Measurements from ENCODE around the gene FES. TPM values are rescaled to one million over a fixed set of nuclear protein-coding genes. Genes with fewer than 3 reads are reported as not detected.
"Not testable (repeated sequence)": the region's sequence is repeated elsewhere in the genome, so short reads cannot be mapped to it uniquely, and the experiment has no call there.

Gene FES
- total RNA-seq, 1 donor from 2014 or later: 3.2 TPM

DNA sequence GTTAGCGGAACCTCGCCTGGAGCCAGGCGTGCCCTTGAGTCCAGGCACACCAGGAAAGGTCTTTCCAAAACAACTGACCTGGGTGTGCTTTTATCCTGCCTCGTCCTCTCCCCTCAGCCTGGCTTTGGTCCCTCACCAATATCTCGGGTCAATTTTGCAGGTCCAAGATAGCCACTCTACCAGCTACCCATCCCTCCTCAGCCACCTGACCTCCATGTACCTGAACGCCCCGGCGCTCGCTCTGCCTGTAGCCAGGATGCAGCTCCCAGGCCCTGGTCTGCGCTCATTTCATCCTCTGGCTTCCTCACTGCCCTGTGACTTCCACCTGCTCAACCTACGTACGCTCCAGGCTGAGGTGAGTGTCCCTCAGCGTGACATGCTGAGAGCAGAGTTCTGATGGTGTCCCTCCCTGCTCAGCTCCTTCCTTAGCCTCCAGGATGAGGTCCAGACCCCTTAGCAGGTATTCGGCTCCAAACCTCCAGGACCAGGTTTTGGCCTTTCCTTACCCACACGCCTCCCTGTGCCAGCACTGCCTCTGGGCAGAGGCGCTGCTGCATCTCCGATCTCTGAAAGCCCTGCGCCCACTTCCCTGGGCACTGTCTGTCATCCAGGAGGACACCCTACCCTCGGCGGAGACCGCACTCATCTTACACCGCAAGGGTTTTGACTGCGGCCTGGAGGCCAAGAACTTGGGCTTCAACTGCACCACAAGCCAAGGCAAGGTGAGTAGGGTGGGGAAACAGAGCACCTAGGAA lies 33.9 kb downstream of the FES start:
- FAIRE-seq (no peak), DNase-seq (ENCODE audit: low read depth) (no peak)
- H3K36me3 ChIP-seq (ENCODE audit: control insufficient read depth, insufficient read depth, low read length): peaks cover 12% of the 10 kb centered on the region
- no peak for TF ChIP-seq CTCF (IDR thresholded peaks at IDR 0.05; ENCODE audit: insufficient read depth, low read length, severe bottlenecking)
- no peak overlapping the region for H3K4me3 ChIP-seq (ENCODE audit: low read depth, low read length)
- H3K27me3 ChIP-seq (ENCODE audit: control insufficient read depth, insufficient read depth, low read length): no peaks in the 10 kb centered on the region

DNA sequence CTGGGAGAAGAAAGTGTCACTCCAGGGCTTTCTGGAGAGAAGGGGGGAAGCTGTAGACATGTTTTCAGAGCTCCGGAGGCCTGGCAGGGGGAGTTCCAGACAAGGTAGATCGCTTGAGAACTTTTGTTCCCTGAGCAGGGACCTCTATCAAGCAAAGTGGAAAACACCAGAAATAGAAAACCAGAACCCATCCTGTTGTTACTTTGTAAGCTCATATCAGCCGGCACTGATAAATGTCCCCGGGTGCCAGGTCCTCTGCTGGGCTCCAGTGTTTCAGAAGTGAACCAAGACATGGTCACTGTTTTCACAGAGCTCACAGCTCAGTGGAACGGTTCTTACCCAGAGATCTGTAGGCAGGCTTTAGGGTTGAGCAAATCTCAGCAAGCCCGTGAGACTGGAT lies 34.5 kb downstream of the FES start:
- FAIRE-seq: no peak
- peaks cover 8% of the 10 kb centered on the region for H3K36me3 ChIP-seq (ENCODE audit: control insufficient read depth, insufficient read depth, low read length)

GRCh38 chr15:90921887-90922286 lies 37.6 kb downstream of the FES start:
- no peak for TF ChIP-seq CTCF (IDR thresholded peaks at IDR 0.05; ENCODE audit: insufficient read depth, low read length, severe bottlenecking)
- DNase-seq (ENCODE audit: low read depth) (no peak), FAIRE-seq (no peak)
- Histone ChIP-seq H3K4me3 (ENCODE audit: low read depth, low read length) (no peak overlapping the region), H3K27me3 (ENCODE audit: control insufficient read depth, insufficient read depth, low read length) (no peaks in the 10 kb centered on the region), H3K36me3 (ENCODE audit: control insufficient read depth, insufficient read depth, low read length) (peaks cover 4% of the 10 kb centered on the region)

More for the DNA sequence above, 34.5 kb downstream of the FES start:
- Histone ChIP-seq H3K4me3 (ENCODE audit: low read depth, low read length) (no peak overlapping the region), H3K27me3 (ENCODE audit: control insufficient read depth, insufficient read depth, low read length) (no peaks in the 10 kb centered on the region)
- no peak for DNase-seq (ENCODE audit: low read depth)
- TF ChIP-seq CTCF (IDR thresholded peaks at IDR 0.05; ENCODE audit: insufficient read depth, low read length, severe bottlenecking): no peak

GRCh38 chr15:90922712-90923322 lies 38.5 kb downstream of the FES start:
- not testable (repeated sequence) for FAIRE-seq; DNase-seq (ENCODE audit: low read depth); H3K36me3 ChIP-seq (ENCODE audit: control insufficient read depth, insufficient read depth, low read length); H3K27me3 ChIP-seq (ENCODE audit: control insufficient read depth, insufficient read depth, low read length); H3K4me3 ChIP-seq (ENCODE audit: low read depth, low read length)

- no peak for DNase-seq (ENCODE audit: low read depth)
- TF ChIP-seq CTCF (IDR thresholded peaks at IDR 0.05; ENCODE audit: insufficient read depth, low read length, severe bottlenecking): no peak
- no peak overlapping the region for H3K4me3 ChIP-seq (ENCODE audit: low read depth, low read length)
- no peaks in the 10 kb centered on the region for H3K27me3 ChIP-seq (ENCODE audit: control insufficient read depth, insufficient read depth, low read length)
- FAIRE-seq: no peak
- peaks cover 2% of the 10 kb centered on the region for H3K36me3 ChIP-seq (ENCODE audit: control insufficient read depth, insufficient read depth, low read length)
Observed at GRCh38 chr15:90924375-90924774, 40.1 kb downstream of the FES start.

DNA sequence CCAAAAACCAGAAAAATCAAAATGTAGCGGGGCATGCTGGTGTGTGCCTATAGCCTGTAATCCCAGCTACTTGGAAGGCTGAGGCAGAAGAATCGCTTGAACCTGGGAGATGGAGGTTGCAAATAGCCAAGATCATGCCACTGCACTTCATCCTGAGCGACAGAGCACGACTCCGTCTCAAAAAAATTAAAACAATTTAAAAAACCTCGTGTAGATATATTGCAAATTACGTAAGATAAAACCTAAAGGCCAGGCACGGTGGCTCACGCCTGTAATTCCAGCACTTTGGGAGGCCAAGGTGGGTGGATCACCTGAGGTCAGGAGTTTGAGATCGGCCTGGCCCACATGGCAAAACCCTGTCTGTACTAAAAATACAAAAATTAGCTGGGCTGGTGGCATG lies 42.5 kb downstream of the FES start:
- H3K27me3 ChIP-seq (ENCODE audit: control insufficient read depth, insufficient read depth, low read length); H3K36me3 ChIP-seq (ENCODE audit: control insufficient read depth, insufficient read depth, low read length); H3K4me3 ChIP-seq (ENCODE audit: low read depth, low read length); DNase-seq (ENCODE audit: low read depth); FAIRE-seq: not testable (repeated sequence)

DNA sequence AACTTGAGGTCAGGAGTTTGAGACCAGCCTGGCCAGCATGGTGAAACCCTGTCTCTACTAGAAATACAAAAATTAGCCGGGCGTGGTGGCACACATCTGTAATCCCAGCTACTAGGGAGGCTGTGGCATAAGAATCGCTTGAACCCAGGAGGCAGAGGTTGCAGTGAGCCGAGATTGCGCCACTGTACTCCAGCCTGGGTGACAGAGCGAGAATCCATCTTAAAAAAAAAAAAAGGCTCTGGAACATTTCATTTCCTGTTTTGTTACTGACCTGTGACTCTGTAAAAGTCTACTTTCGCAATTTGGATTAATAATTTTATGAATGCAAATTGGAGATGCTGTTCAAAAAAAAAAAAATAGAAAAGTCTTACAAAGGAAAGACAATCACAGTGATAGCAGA lies 43.8 kb downstream of the FES start:
- not testable (repeated sequence) for H3K36me3 ChIP-seq (ENCODE audit: control insufficient read depth, insufficient read depth, low read length); DNase-seq (ENCODE audit: low read depth); H3K27me3 ChIP-seq (ENCODE audit: control insufficient read depth, insufficient read depth, low read length); H3K4me3 ChIP-seq (ENCODE audit: low read depth, low read length); FAIRE-seq
